ENCODE results near the gene RGPD8.

The RGPD8 gene

GRCh38 chr2:112335600-112335999 lies 97.8 kb downstream of the RGPD8 start:
- no peak for DNase-seq (ENCODE audit: low read depth in 2 of 2)

DNA sequence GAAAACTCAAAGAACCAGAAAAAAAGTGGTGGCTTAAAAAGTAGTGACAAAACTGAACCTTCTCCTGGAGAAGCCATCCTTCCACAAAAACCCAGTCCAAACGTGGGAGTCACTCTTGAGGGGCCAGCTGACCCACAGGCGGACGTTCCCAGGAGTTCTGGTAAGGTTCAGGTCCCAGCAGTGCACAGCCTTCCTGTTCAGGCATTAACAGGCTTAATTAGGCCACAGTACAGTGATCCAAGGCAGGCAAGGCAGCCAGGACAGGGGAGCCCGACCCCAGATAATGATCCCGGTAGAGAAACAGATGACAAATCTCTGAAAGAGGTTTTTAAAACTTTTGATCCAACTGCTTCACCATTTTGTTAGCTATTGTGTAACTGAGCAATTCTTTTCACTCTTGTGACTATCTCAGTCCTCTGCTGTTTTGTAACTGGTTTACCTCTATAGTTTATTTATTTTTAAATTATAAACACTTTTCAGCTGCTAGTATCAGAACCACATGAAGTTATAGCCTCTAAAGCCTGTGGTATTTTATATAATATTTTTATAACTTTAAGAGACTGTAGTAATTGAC lies 101.2 kb downstream of the RGPD8 start:
- DNase-seq (ENCODE audit: low read depth in 2 of 2) = no peak

DNA sequence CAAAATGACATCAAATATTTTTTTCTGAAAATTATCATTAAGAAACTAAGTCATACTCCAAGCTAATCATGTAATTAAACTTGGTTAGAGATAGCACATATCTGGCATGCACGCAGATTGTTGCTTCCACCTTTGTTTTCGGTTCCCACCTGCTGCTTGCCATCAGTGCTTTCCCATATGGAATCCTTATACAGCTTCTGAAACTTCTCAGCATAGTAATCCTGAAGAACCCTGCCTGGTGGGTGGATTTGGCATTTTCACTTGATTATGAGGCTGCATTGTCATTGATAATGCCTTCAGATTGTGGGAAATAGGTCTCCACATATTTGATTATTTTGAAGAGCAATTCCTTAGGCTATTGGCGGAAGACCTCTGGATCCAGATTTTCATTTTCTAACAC lies 110.5 kb downstream of the RGPD8 start:
- no peak for DNase-seq (ENCODE audit: low read depth in 2 of 2)

DNA sequence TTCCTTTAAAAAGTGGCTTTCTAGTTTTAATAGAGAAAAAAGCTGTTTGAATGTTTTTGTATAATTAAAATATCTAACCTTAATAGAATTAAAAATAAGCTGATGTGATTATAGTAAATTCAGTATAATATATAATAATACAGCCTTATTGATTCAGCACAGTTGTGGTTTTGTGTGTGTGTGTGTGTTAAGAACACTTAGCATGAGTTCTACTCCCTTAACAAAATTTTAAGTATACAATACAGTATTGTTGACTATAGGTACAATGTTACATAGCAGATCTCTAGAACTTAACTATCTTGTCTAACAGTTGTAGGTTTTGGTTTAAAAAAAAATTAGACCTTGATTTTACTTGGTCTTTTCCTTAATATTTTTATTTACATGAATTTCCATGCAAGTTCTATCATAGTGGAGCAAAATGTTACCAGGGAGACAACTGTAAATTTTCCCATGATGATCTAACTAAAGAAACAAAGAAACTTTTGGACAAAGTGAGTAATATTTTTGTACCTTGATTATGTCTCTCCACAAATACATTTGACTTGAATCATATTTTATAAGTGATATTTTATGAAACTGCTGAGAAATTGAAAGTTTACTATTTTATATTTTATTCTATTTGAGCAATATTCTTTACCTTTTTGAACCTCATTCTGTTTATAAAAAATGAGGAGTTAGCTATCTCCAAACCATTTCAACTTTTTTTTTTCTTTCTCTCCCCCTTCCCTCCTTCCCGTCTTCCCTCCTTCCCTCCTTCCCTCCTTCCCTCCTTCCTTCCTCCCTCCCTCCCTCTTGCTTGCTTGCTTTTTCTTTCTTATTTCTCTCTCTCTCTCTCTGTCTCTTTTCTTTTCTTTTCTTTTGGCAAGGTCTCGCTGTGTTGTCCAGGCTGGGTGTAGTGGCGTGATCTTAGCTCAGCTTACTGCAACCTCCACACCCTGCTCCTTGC lies 111.8 kb downstream of the RGPD8 start:
- no peak for DNase-seq (ENCODE audit: low read depth in 2 of 2)
